WTC11 (cell line): Measurements from ENCODE around the gene FHOD3.

ENCODE experiments used
- CTCF ChIP-seq: fragments of 200-600 bp; IDR thresholded peaks from 2 replicates; pipeline ENCODE4 v1.8.0; 2022; ENCODE audit warnings: antibody characterized with exemption
- HMGA2 ChIP-seq: fragments of 250-450 bp; sonication (Bioruptor Pico); IDR thresholded peaks from 2 replicates; pipeline ENCODE4 v1.4.0; 2021; ENCODE audit warnings: mild to moderate bottlenecking, moderate library complexity
- MLX ChIP-seq: sonication (generic); formaldehyde crosslinking; IDR thresholded peaks from 2 replicates; pipeline ENCODE4 v1.8.1; 2023; ENCODE audit warnings: mild to moderate bottlenecking, missing genetic modification reagents, moderate library complexity
- NR3C1 ChIP-seq: sonication (generic); formaldehyde crosslinking; conservative IDR thresholded peaks from 2 replicates; pipeline ENCODE4 v1.8.1; 2023; ENCODE audit warnings: low read depth, mild to moderate bottlenecking, missing genetic modification reagents
- TCF7 ChIP-seq: sonication (generic); formaldehyde crosslinking; IDR thresholded peaks from 2 replicates; pipeline ENCODE4 v1.8.0; 2022; ENCODE audit warnings: mild to moderate bottlenecking, low read depth, missing genetic modification reagents, moderate library complexity
- ZNF263 ChIP-seq: sonication (generic); formaldehyde crosslinking; IDR thresholded peaks from 2 replicates; pipeline ENCODE4 v1.8.1; 2022; ENCODE audit warnings: low read depth, mild to moderate bottlenecking, moderate library complexity, missing genetic modification reagents
- ZNF317 ChIP-seq: sonication (generic); formaldehyde crosslinking; IDR thresholded peaks from 2 replicates; pipeline ENCODE4 v1.8.1; 2023; ENCODE audit warnings: low read depth, mild to moderate bottlenecking, moderate library complexity, missing genetic modification reagents, borderline replicate concordance

GRCh38 chr18:36501100-36501499 lies 203.6 kb downstream of the FHOD3 start:
- TF ChIP-seq HMGA2 (CRISPR knock-in tag) (no peak), NR3C1 (no peak), ZNF263 (CRISPR knock-in tag) (no peak), TCF7 (CRISPR knock-in tag) (no peak), CTCF (no peak), MLX (CRISPR knock-in tag) (no peak), ZNF317 (CRISPR knock-in tag) (no peak)
